HCT116 (cell line): ENCODE results near the gene CPTP. TPM values are rescaled to one million over a fixed set of nuclear protein-coding genes. Genes with fewer than 3 reads are reported as not detected.

Experiments
- ATAC-seq: fragments of 200-7000 bp; cut with Tn5 transposase; 2 replicates; pipeline ENCODE4 v1.9.1; 2020; ENCODE audit warnings: mild to moderate bottlenecking, moderate library complexity
- BruUV-seq: library from RNA; stranded (reverse); fragments of 400-500 nt; replicated peaks from 2 replicates; lab custom pipeline; 2021; lab: Mats Ljungman, UMichigan
- CTCF ChIA-PET: fragments of 300-600 bp; sonication (Branson Sonifier 250); formaldehyde crosslinking; loops from one replicate; lab custom pipeline; 2021; ENCODE audit warnings: antibody characterized with exemption; lab: Charles Lee
- POLR2A ChIA-PET: fragments of 300-600, 350-600 bp; sonication (Branson Sonifier 250); formaldehyde crosslinking; loops from one replicate; lab custom pipeline; 2021; ENCODE audit warnings: antibody characterized with exemption; lab: Charles Lee
- RAD21 ChIA-PET, 2 experiments: fragments of 300-600 bp; sonication (Branson Sonifier 250); formaldehyde crosslinking; loops; one replicate each; lab custom pipeline; 2023; ENCODE audit warnings: low total read pairs in 2 of 2; ENCODE audit not compliant: uncharacterized antibody in 2 of 2, unreplicated experiment in 2 of 2, low non-redundant PET in 1 of 2; lab: Charles Lee
- DNase-seq: peaks from one replicate; pipeline ENCODE4 v3.0.0-alpha.2; 2010; ENCODE audit warnings: low read depth, low spot score
- H2AFZ ChIP-seq: fragments of 200-600 bp; shearing (Covaris generic), sonication (generic); 2 replicates; pipeline ENCODE4 v1.6.1; 2017; ENCODE audit warnings: low read depth, mixed run types, mixed read lengths, antibody characterized with exemption, low read length; ENCODE audit not compliant: poor library complexity, severe bottlenecking
- H3K27ac ChIP-seq: 2 replicates; pipeline ENCODE4 v1.5.1; 2012; ENCODE audit warnings: low read depth, low read length
- H3K27me3 ChIP-seq: fragments of 200-600 bp; sonication (generic); 2 replicates; pipeline ENCODE4 v1.6.1; 2016; ENCODE audit warnings: mixed run types, low read length, mixed read lengths; ENCODE audit not compliant: insufficient read depth
- H3K36me3 ChIP-seq, 2 experiments: fragments of 200-500 bp in 1 of 2; fragments of 200-600 bp in 1 of 2; sonication (Bioruptor generic) in 1 of 2; sonication (generic) in 1 of 2; 2 replicates each; pipeline versions ENCODE4 v1.5.1 to v1.6.1; 2014 to 2016; ENCODE audit warnings: low read length in 2 of 2, inconsistent platforms in 1 of 2, mixed read lengths in 1 of 2, mixed run types in 1 of 2; ENCODE audit not compliant: insufficient read depth in 2 of 2, control insufficient read depth in 1 of 2
- H3K4me1 ChIP-seq, 2 experiments: fragments of 200-600 bp in 1 of 2; sonication (generic) in 1 of 2; 2 replicates each; pipeline versions ENCODE4 v1.5.1 to v1.6.1; 2012 to 2017; ENCODE audit warnings: low read length in 2 of 2, inconsistent platforms in 1 of 2, mild to moderate bottlenecking in 1 of 2, mixed read lengths in 1 of 2, mixed run types in 1 of 2, moderate library complexity in 1 of 2; ENCODE audit not compliant: insufficient read depth in 2 of 2, control insufficient read depth in 1 of 2
- H3K4me2 ChIP-seq: fragments of 200-600 bp; sonication (generic); 2 replicates; pipeline ENCODE4 v1.6.1; 2017; ENCODE audit warnings: mixed run types, low read length, mixed read lengths
- H3K4me3 ChIP-seq, 2 experiments: fragments of 200-600 bp in 1 of 2; sonication (generic) in 1 of 2; replicated peaks in 1 of 2; 2 replicates each; pipeline ENCODE4 v1.5.1; 2011 to 2016; ENCODE audit warnings: low read length in 2 of 2, control low read depth in 1 of 2, low read depth in 1 of 2, mild to moderate bottlenecking in 1 of 2, mixed read lengths in 1 of 2, mixed run types in 1 of 2
- H3K79me2 ChIP-seq: fragments of 200-600 bp; sonication (generic); 2 replicates; pipeline ENCODE4 v1.6.1; 2017; ENCODE audit warnings: mild to moderate bottlenecking, mixed run types, low read length, moderate library complexity, mixed read lengths; ENCODE audit not compliant: insufficient read depth
- H3K9ac ChIP-seq: fragments of 200-600 bp; sonication (generic); 2 replicates; pipeline ENCODE4 v1.6.1; 2016; ENCODE audit warnings: low read length, mixed read lengths
- H3K9me2 ChIP-seq: fragments of 200-600 bp; sonication (generic), shearing (Covaris generic); 2 replicates; pipeline ENCODE4 v1.6.1; 2017; ENCODE audit warnings: mixed run types, mild to moderate bottlenecking, moderate library complexity; ENCODE audit not compliant: insufficient read depth
- H3K9me3 ChIP-seq, 2 experiments: fragments of 200-500 bp in 1 of 2; fragments of 200-600 bp in 1 of 2; sonication (Bioruptor generic) in 1 of 2; sonication (generic) in 1 of 2; 2 replicates each; pipeline ENCODE4 v1.6.1; 2014 to 2017; ENCODE audit warnings: low read length in 2 of 2, mixed read lengths in 2 of 2, inconsistent platforms in 1 of 2, low read depth in 1 of 2, mild to moderate bottlenecking in 1 of 2, mixed run types in 1 of 2, moderate library complexity in 1 of 2; ENCODE audit not compliant: control insufficient read depth in 1 of 2, insufficient read depth in 1 of 2
- H4K20me1 ChIP-seq: fragments of 200-600 bp; sonication (generic), shearing (Covaris generic); 2 replicates; pipeline ENCODE4 v1.6.1; 2017; ENCODE audit warnings: mixed run types, mild to moderate bottlenecking, moderate library complexity; ENCODE audit not compliant: insufficient read depth
- CBX3 ChIP-seq: IDR thresholded peaks from 2 replicates; pipeline ENCODE4 v1.6.1; 2012; ENCODE audit warnings: low read depth
- FOSL1 ChIP-seq: IDR thresholded peaks from 2 replicates; pipeline ENCODE4 v1.6.1; 2012; ENCODE audit warnings: low read depth
- JUND ChIP-seq: IDR thresholded peaks from 2 replicates; pipeline ENCODE4 v1.6.1; 2012
- POLR2A ChIP-seq: IDR thresholded peaks from 2 replicates; pipeline ENCODE4 v1.7.0; 2011; ENCODE audit warnings: borderline replicate concordance; ENCODE audit not compliant: insufficient read depth, insufficient read length; ENCODE audit errors: extremely low read depth
- POLR2AphosphoS5 ChIP-seq: IDR thresholded peaks from 2 replicates; pipeline ENCODE4 v1.6.1; 2011; ENCODE audit warnings: mild to moderate bottlenecking, low read depth, low read length, moderate library complexity
- RAD21 ChIP-seq: IDR thresholded peaks from 2 replicates; pipeline ENCODE4 v1.6.1; 2012; ENCODE audit warnings: low read depth, mild to moderate bottlenecking
- SP1 ChIP-seq: IDR thresholded peaks from 2 replicates; pipeline ENCODE4 v1.6.1; 2012; ENCODE audit warnings: low read depth
- TCF7L2 ChIP-seq: IDR thresholded peaks from 2 replicates; pipeline ENCODE4 v1.7.0; 2011; ENCODE audit warnings: borderline replicate concordance, inconsistent platforms; ENCODE audit not compliant: insufficient read depth, insufficient read length; ENCODE audit errors: extremely low read depth
- YY1 ChIP-seq: IDR thresholded peaks from 2 replicates; pipeline ENCODE4 v1.6.1; 2011; ENCODE audit warnings: low read length, low read depth, moderate library complexity, mild to moderate bottlenecking; ENCODE audit not compliant: insufficient replicate concordance; ENCODE audit errors: extremely low read depth
- ZFX ChIP-seq: fragments of 450-650 bp; IDR thresholded peaks from 2 replicates; pipeline ENCODE4 v1.6.1; 2017
- ZNF274 ChIP-seq: fragments of 200-500 bp; sonication (Bioruptor generic); IDR thresholded peaks from 2 replicates; pipeline ENCODE4 v1.6.1; 2014; ENCODE audit warnings: mild to moderate bottlenecking, low read depth, low read length, inconsistent platforms
- intact Hi-C: fragments of 100-400 bp; cut with micrococcal nuclease; formaldehyde crosslinking; loops from 2 replicates; pipeline ENCODE4 v1.10.0; 2022
- total RNA-seq: library from RNA; stranded (reverse); gene quantifications from one replicate; pipeline ENCODE4 v1.2.1, GENCODE V29; 2021; ENCODE audit not compliant: unreplicated experiment
- TF ChIP-seq, protein P1 (sequence below): IDR thresholded peaks from 2 replicates; pipeline ENCODE4 v1.6.1; 2011; ENCODE audit warnings: mild to moderate bottlenecking, low read length, moderate library complexity; ENCODE audit not compliant: insufficient replicate concordance; ENCODE audit errors: extremely low read depth
- TF ChIP-seq, protein P2 (sequence below), 3 experiments: fragments of 200-600 bp in 1 of 3; sonication (generic) in 1 of 3; IDR thresholded peaks in 2 of 3; conservative IDR thresholded peaks in 1 of 3; 2 replicates each; pipeline ENCODE4 v1.5.1; 2012 to 2017; ENCODE audit warnings: low read depth in 2 of 3, low read length in 2 of 3, antibody characterized with exemption in 1 of 3, borderline replicate concordance in 1 of 3, control low read depth in 1 of 3, mild to moderate bottlenecking in 1 of 3, mixed read lengths in 1 of 3, mixed run types in 1 of 3, moderate library complexity in 1 of 3; ENCODE audit not compliant: insufficient read depth in 1 of 3

CPTP gene
- total RNA-seq, 1 experiment from 2014 or later: 16.3 TPM

DNA sequence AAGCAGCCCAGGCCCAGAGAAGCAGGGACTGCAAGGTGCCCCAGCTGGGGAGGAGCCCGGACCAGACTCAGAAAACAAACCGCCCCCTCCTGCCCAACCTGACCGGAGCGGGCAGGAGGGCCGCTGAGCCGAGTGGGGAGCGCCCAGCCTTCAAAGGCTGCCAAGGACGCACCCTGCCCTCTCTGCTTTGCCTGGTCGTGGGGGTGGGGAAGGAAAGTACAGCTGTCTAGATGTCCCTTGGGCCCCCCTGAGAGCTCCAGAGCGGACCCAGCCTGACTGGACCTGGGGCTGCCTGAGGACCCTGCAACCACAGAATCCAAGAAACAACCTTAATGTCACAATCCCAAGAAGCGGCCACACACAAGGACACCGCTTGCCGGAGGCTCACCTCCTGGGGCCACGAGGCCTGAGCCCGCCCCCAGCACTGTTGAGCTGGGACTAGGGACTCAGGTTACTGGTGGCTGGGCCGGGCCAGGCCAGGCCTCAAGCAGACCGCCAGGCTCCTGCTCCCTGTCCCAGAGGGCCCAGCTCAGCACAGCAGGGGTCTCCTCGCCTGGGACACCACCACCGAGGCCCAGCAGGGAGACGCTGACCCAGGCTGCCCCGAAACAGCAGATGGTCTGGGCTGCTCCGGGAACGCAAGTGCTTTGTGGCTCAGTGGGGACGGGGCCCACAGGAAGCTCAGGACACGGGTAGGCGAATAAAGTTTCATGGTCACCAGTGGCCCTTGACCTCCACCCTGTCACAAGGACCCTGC lies 23.2 kb downstream of the CPTP start:
- RAD21 ChIA-PET: interaction anchor here in 1 of 2 experiments (1.0 to 1.3 kb wide), 2 partner anchors 27 to 56 kb away, joined by 3 read pairs; partner anchors contain the start of gene AURKAIP1

More for the DNA sequence above, 23.2 kb downstream of the CPTP start:
- TF ChIP-seq, protein P1, sequence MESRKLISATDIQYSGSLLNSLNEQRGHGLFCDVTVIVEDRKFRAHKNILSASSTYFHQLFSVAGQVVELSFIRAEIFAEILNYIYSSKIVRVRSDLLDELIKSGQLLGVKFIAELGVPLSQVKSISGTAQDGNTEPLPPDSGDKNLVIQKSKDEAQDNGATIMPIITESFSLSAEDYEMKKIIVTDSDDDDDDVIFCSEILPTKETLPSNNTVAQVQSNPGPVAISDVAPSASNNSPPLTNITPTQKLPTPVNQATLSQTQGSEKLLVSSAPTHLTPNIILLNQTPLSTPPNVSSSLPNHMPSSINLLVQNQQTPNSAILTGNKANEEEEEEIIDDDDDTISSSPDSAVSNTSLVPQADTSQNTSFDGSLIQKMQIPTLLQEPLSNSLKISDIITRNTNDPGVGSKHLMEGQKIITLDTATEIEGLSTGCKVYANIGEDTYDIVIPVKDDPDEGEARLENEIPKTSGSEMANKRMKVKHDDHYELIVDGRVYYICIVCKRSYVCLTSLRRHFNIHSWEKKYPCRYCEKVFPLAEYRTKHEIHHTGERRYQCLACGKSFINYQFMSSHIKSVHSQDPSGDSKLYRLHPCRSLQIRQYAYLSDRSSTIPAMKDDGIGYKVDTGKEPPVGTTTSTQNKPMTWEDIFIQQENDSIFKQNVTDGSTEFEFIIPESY: peak; percentile 20
- TF ChIP-seq, protein P2, sequence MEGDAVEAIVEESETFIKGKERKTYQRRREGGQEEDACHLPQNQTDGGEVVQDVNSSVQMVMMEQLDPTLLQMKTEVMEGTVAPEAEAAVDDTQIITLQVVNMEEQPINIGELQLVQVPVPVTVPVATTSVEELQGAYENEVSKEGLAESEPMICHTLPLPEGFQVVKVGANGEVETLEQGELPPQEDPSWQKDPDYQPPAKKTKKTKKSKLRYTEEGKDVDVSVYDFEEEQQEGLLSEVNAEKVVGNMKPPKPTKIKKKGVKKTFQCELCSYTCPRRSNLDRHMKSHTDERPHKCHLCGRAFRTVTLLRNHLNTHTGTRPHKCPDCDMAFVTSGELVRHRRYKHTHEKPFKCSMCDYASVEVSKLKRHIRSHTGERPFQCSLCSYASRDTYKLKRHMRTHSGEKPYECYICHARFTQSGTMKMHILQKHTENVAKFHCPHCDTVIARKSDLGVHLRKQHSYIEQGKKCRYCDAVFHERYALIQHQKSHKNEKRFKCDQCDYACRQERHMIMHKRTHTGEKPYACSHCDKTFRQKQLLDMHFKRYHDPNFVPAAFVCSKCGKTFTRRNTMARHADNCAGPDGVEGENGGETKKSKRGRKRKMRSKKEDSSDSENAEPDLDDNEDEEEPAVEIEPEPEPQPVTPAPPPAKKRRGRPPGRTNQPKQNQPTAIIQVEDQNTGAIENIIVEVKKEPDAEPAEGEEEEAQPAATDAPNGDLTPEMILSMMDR (IDR thresholded peaks at IDR 0.05 in 2 of 3, conservative IDR thresholded peaks at IDR 0.05 in 1 of 3; ENCODE audit: borderline replicate concordance in 1 of 3, insufficient read depth in 1 of 3, low read depth in 2 of 3, low read length in 2 of 3): no peak
- TF ChIP-seq ZFX: peak; percentile 77
- no peak for TF ChIP-seq RAD21
- TF ChIP-seq CBX3: no peak
- peak; percentile 39 for TF ChIP-seq POLR2A
- TF ChIP-seq TCF7L2: peak; percentile 84
- TF ChIP-seq ZNF274: no peak
- peak; percentile 29; the same call in 1 of the 2 replicates for TF ChIP-seq POLR2AphosphoS5
- TF ChIP-seq SP1: no peak
- TF ChIP-seq FOSL1: no peak
- TF ChIP-seq YY1: no peak
- no peak for TF ChIP-seq JUND
- intact Hi-C loops: loop anchor here (5.0 to 10.0 kb wide), 3 partner anchors 41 to 276 kb away; partner anchors contain the start of genes ACAP3, MIB2, PUSL1 and RNF223
- DNase-seq (peak; percentile 54), ATAC-seq (peak; percentile 44)
- H3K9me3 ChIP-seq: no peaks in the 10 kb centered on the region
- H2AFZ ChIP-seq: no peak overlapping the region
- H3K4me2 ChIP-seq: peak overlapping the region; percentile 96
- no peaks in the 10 kb centered on the region for H4K20me1 ChIP-seq
- peaks cover 58% of the 10 kb centered on the region for H3K79me2 ChIP-seq
- H3K4me3 ChIP-seq: peak overlapping the region; percentile 80 to 87
- ChIA-PET CTCF (interaction anchor here (1.3 kb wide), 1 partner anchor 56 kb away, joined by 3 read pairs; no protein-coding TSS in a partner anchor), POLR2A (interaction anchor here (0.6 to 1.2 kb wide), 5 partner anchors 10 to 405 kb away, joined by 3 to 4 read pairs (median 4); partner anchors contain the start of gene AURKAIP1)
- no peaks in the 10 kb centered on the region for H3K36me3 ChIP-seq
- peaks cover 43 to 67% of the 10 kb centered on the region in 2 experiments for H3K4me1 ChIP-seq
- no peaks in the 10 kb centered on the region for H3K27me3 ChIP-seq
- peak overlapping the region; percentile 76 for H3K9ac ChIP-seq
- BruUV-seq: no TSS peak
- H3K27ac ChIP-seq: peak overlapping the region; percentile 100
- no peaks in the 10 kb centered on the region for H3K9me2 ChIP-seq
